ENCODE results near the gene CFAP68.
"Not testable (repeated sequence)": the region's sequence is repeated elsewhere in the genome, so short reads cannot be mapped to it uniquely, and the experiment has no call there.

Gene CFAP68

DNA sequence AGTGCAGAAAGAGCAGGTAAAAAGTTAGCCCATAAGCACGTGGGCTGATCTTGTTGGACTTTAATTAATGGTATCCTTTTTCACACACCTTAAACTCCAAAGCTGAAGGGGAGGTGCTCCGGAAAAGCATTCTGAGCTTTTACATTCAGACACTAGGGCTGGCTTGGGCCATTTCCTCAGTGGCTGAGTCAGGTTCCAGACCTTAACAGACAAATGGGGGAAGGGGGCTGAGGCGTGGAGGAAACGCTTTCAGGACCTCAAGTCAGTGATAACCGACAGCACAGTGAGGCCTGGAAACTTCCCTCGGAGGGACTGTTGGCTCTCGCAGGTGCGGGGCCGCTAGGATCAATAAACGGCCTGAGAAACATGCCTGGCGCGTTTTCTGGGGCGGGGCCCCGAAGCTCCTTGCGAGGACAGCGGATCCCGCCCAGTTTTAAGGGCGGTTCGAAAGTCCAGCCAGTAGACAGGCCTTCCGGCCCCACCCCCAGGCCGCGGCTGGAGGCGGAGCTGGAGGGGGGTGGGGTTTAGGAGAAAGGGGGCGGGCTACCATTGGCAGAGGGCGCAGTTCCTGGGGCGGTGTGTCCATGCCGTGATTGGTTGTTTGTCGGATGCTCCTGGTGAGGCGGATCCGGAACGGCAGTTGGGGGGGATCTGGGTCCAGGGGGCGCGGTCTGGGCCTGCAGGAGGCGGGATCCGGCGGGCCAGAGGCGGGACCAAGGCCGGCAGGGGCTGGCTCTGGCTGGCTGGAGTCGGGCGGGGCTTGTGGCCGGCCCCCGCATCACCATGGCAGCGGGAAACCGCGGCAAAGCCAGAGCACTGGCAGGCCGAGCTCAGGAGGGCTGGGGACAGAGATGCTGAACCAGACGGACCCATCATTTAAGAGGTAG is 47.4 kb downstream of the CFAP68 start:
- H3K4me3 ChIP-seq (replicated peaks; ENCODE audit: low read depth, low read length), result peak overlapping the region; percentile 43
- TF ChIP-seq CTCF (IDR thresholded peaks at IDR 0.05; ENCODE audit: low read depth, low read length, missing control alignments), result no peak
- peak; percentile 82 for DNase-seq (ENCODE audit: extremely low read depth, low read depth)

GRCh38 chr11:111930472-111930871 is 51.1 kb downstream of the CFAP68 start:
- no peak overlapping the region for H3K4me3 ChIP-seq (replicated peaks; ENCODE audit: low read depth, low read length)
- TF ChIP-seq CTCF (IDR thresholded peaks at IDR 0.05; ENCODE audit: low read depth, low read length, missing control alignments), result no peak
- no peak for DNase-seq (ENCODE audit: extremely low read depth, low read depth)

- H3K4me3 ChIP-seq (replicated peaks; ENCODE audit: low read depth, low read length), result no peak overlapping the region
- DNase-seq (ENCODE audit: extremely low read depth, low read depth), result no peak
- no peak for TF ChIP-seq CTCF (IDR thresholded peaks at IDR 0.05; ENCODE audit: low read depth, low read length, missing control alignments)
Observed at GRCh38 chr11:111932611-111932950, 53.2 kb downstream of the CFAP68 start.

DNA sequence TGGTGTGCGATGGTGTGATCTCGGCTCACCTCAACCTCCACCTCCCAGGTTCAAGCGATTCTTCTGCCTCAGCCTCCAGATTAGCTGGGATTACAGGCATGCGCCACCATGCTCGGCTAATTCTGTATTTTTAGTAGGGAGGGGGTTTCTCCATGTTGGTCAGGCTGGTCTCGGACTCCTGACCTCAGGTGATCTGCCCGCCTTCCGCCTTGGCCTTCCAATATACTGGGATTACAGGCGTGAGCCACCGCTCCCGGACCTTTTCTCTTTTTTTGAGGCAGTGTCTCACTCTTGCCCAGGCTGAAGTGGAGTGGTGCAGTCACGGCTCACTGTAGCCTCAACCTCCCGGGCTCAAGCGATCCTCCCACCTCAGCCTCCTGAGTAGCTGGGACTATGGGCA is 53.8 kb downstream of the CFAP68 start:
- not testable (repeated sequence) for H3K4me3 ChIP-seq (replicated peaks; ENCODE audit: low read depth, low read length); DNase-seq (ENCODE audit: extremely low read depth, low read depth)

DNA sequence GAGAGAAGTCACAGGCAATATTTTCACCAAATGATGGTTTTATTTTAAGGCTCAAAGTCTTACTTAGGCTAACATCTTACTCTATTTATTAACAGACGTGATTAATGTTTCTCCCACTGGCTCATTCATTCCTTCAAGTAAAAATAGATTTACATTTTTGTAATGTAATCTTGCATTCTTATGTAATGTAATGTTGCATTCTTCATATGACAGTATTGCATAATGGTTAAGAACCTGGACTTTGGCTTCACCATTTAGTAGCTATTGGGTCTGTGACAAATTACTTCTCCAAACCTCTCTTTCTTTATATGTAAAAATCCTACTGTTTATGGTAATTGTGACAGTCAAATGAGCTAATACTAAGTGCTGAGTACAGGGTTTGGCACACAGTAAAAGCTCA is 54.5 kb downstream of the CFAP68 start:
- H3K4me3 ChIP-seq (replicated peaks; ENCODE audit: low read depth, low read length), result no peak overlapping the region
- no peak for TF ChIP-seq CTCF (IDR thresholded peaks at IDR 0.05; ENCODE audit: low read depth, low read length, missing control alignments)
- DNase-seq (ENCODE audit: extremely low read depth, low read depth), result no peak

DNA sequence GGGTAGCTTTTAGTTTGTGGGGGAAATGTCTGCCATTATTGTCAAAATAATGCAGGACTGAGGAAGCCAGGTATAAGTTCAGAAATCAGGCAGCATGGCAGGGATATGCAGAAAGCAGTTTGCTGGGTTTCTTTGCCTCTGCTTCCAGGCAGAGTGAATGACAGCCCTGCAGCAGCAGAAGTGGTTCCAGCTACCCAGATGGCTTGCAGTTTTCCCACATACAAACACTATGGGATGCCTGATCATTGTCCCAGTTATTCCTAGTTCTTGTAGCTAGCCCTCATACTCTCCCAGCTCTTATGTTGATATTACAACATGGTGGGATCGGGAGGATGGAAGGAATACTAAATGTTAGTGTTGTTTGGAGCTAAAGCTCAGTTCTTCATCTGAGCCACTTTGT is 55.0 kb downstream of the CFAP68 start:
- DNase-seq (ENCODE audit: extremely low read depth, low read depth), result no peak
- no peak overlapping the region for H3K4me3 ChIP-seq (replicated peaks; ENCODE audit: low read depth, low read length)
- no peak for TF ChIP-seq CTCF (IDR thresholded peaks at IDR 0.05; ENCODE audit: low read depth, low read length, missing control alignments)
